Measurements from ENCODE around the gene GAS7.
"Not testable (repeated sequence)": the region's sequence is repeated elsewhere in the genome, so short reads cannot be mapped to it uniquely, and the experiment has no call there.

GAS7 gene

GRCh38 chr17:10067446-10068143, 130.8 kb downstream of the GAS7 start:
- DNase-seq = no peak

GRCh38 chr17:10064536-10064935, 133.9 kb downstream of the GAS7 start:
- no peak for DNase-seq

GRCh38 chr17:10063730-10064241, 134.6 kb downstream of the GAS7 start:
- no peak for DNase-seq

- no peak for DNase-seq
Observed at GRCh38 chr17:10062691-10063385, 135.6 kb downstream of the GAS7 start.

- no peak for DNase-seq
Observed at GRCh38 chr17:10061111-10061845, 137.1 kb downstream of the GAS7 start.

GRCh38 chr17:10060526-10060925, 137.9 kb downstream of the GAS7 start:
- no peak for DNase-seq

- no peak for DNase-seq
Observed at GRCh38 chr17:10059684-10060211, 138.7 kb downstream of the GAS7 start.

GRCh38 chr17:10058921-10059683, 139.3 kb downstream of the GAS7 start:
- no peak for DNase-seq

- DNase-seq = not testable (repeated sequence)
Observed at GRCh38 chr17:10057466-10057865, 140.9 kb downstream of the GAS7 start.

- no peak for DNase-seq
Observed at GRCh38 chr17:10055262-10055975, 143.0 kb downstream of the GAS7 start.

GRCh38 chr17:10053782-10054540, 144.4 kb downstream of the GAS7 start:
- DNase-seq = no peak

GRCh38 chr17:10052106-10052813, 146.1 kb downstream of the GAS7 start:
- DNase-seq = no peak

- DNase-seq = no peak
Observed at GRCh38 chr17:10051112-10051511, 147.3 kb downstream of the GAS7 start.

GRCh38 chr17:10050597-10051101, 147.8 kb downstream of the GAS7 start:
- no peak for DNase-seq

GRCh38 chr17:10048629-10049350, 149.6 kb downstream of the GAS7 start:
- no peak for DNase-seq

GRCh38 chr17:10046786-10047785, 151.3 kb downstream of the GAS7 start:
- no peak for DNase-seq

- DNase-seq = no peak
Observed at GRCh38 chr17:10045871-10046658, 152.3 kb downstream of the GAS7 start.
